Measurements from ENCODE around the gene FGFR3.

- TF ChIP-seq CTCF (conservative IDR thresholded peaks at IDR 0.05 in 1 of 2, IDR thresholded peaks at IDR 0.05 in 1 of 2; ENCODE audit: extremely low read depth in 1 of 2, insufficient read depth in 1 of 2, low read depth in 1 of 2, low read length in 2 of 2): no peak
- TF ChIP-seq EZH2 (IDR thresholded peaks at IDR 0.05; ENCODE audit: borderline replicate concordance, low read length): no peak
Measured at GRCh38 chr4:1745165-1745564, 47.9 kb upstream of the FGFR3 start.

Data from mammary epithelial cell (primary cell).